Tibial nerve (tissue), 4 donors: ENCODE data around the gene NIPAL3. TPM values are rescaled to one million over a fixed set of nuclear protein-coding genes. Genes with fewer than 3 reads are reported as not detected.

Source experiments
- DNase-seq, 2 donors: peaks; one replicate each; pipeline ENCODE4 v3.0.0-alpha.2; 2019; ENCODE audit warnings: low spot score in 2 of 2
- H3K27ac ChIP-seq, 4 donors: fragments of 200-600 bp; sonication (generic) in 3 of 4; one replicate each; pipeline ENCODE4 v1.5.1; 2017 to 2019; ENCODE audit warnings: mild to moderate bottlenecking in 1 of 4
- H3K27me3 ChIP-seq, 2 donors: fragments of 200-600 bp; sonication (generic) in 1 of 2; one replicate each; pipeline versions ENCODE4 v1.5.1 to v1.6.0; 2017 to 2019
- H3K36me3 ChIP-seq, 3 donors: fragments of 200-600 bp; sonication (generic); one replicate each; pipeline ENCODE4 v1.5.1; 2018 to 2019
- H3K4me1 ChIP-seq, 4 donors: fragments of 200-600 bp; sonication (generic) in 3 of 4; one replicate each; pipeline ENCODE4 v1.5.1; 2017 to 2019
- H3K4me3 ChIP-seq, 4 donors: fragments of 200-600 bp; sonication (generic) in 3 of 4; one replicate each; pipeline ENCODE4 v1.5.1; 2017 to 2019; ENCODE audit warnings: mild to moderate bottlenecking in 1 of 4, moderate library complexity in 1 of 4
- H3K9me3 ChIP-seq, 4 donors: fragments of 200-600 bp; sonication (generic) in 3 of 4; one replicate each; pipeline ENCODE4 v1.5.1; 2017 to 2019
- EP300 ChIP-seq, 2 donors: sonication (generic); formaldehyde crosslinking; IDR thresholded peaks; one replicate each; pipeline ENCODE4 v1.6.1; 2017; ENCODE audit warnings: antibody characterized with exemption in 2 of 2, mild to moderate bottlenecking in 1 of 2
- POLR2A ChIP-seq, 2 donors: fragments of 450-650 bp; IDR thresholded peaks; one replicate each; pipeline ENCODE4 v1.6.1; 2017; ENCODE audit warnings: antibody characterized with exemption in 2 of 2, mild to moderate bottlenecking in 2 of 2, moderate library complexity in 2 of 2
- WGBS, 2 donors: methylation state at CpG; one replicate each; pipeline ENCODE4 v1.1.5; 2018; 5-methylcytosine and 5-hydroxymethylcytosine counted together
- total RNA-seq, 4 donors: library from RNA; depleted of rRNA; stranded (reverse); fragments of >200 nt; gene quantifications; one replicate each; pipeline ENCODE4 v1.1.0, GENCODE V29; 2016
- TF ChIP-seq, protein P1 (sequence below), 5 experiments: fragments of 200-600 bp in 3 of 5; fragments of 450-650 bp in 2 of 5; sonication (generic) in 3 of 5; IDR thresholded peaks; one replicate each; pipeline ENCODE4 v1.5.1; 2016 to 2019; ENCODE audit warnings: antibody characterized with exemption in 5 of 5, mild to moderate bottlenecking in 3 of 5, moderate library complexity in 2 of 5

NIPAL3 gene
- 10 to 100 TPM; 16.5 to 41.1 (median 30.1) TPM for total RNA-seq

DNA sequence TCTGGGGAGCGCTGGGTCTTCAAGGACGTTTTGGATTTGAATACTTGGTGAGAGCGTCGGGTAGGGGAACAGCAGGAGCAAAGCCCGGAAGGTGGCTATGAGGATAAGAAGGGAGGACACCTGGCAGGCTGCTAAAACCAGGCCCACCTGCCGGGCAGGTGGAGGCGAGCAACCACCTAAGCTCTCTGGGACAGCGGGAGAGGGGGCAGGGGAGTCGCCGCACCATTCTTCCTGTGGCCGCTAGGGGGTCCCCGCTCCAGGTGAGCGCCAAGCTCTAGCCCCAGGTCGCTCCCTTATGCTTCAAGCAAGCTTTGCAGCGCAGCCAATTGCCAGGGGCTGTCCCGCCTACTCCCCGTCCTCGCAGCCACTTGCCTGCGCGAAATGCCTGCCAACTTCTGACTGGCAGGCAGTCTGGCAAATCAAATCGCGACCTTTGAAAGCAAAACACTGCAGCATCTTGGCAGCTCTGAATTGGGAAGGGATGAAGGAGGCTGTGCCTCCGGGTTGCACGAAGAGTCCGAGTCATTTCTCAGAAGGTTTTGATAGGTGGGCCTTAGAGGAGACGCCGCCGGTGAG lies at the start of gene NIPAL3:
Gene NIPAL3 (plus strand): TSS at position 469 of the 576 bp plus-strand sequence. CDS start 3,746 bp downstream, outside the sequence.
- H3K9me3 ChIP-seq, result no peaks in the 10 kb centered on the region
- H3K36me3 ChIP-seq, result no peaks in the 10 kb centered on the region
- 3 to 6% methylated on average over 20 to 28 of the region's 28 CpGs for WGBS, 2 donors
- peak within 1 kb of the TSS; percentile 46 to 71 (median 64) for H3K4me3 ChIP-seq
- no peaks in the 10 kb centered on the region for H3K27me3 ChIP-seq
- DNase-seq, result peak; percentile 90 to 98
- peaks cover 0 to 47% (median 19%) of the 10 kb centered on the region in 4 donors for H3K4me1 ChIP-seq
- H3K27ac ChIP-seq, result peak within 1 kb of the TSS in 2 of 4 donors; percentile 46 to 49
- TF ChIP-seq, protein P1, sequence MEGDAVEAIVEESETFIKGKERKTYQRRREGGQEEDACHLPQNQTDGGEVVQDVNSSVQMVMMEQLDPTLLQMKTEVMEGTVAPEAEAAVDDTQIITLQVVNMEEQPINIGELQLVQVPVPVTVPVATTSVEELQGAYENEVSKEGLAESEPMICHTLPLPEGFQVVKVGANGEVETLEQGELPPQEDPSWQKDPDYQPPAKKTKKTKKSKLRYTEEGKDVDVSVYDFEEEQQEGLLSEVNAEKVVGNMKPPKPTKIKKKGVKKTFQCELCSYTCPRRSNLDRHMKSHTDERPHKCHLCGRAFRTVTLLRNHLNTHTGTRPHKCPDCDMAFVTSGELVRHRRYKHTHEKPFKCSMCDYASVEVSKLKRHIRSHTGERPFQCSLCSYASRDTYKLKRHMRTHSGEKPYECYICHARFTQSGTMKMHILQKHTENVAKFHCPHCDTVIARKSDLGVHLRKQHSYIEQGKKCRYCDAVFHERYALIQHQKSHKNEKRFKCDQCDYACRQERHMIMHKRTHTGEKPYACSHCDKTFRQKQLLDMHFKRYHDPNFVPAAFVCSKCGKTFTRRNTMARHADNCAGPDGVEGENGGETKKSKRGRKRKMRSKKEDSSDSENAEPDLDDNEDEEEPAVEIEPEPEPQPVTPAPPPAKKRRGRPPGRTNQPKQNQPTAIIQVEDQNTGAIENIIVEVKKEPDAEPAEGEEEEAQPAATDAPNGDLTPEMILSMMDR (IDR thresholded peaks at IDR 0.05), result peak; percentile 30 to 78 (median 67)
- TF ChIP-seq POLR2A (IDR thresholded peaks at IDR 0.05) (peak in 1 of 2 donors; percentile 53), EP300 (IDR thresholded peaks at IDR 0.05) (peak in 1 of 2 donors; percentile 64)

DNA sequence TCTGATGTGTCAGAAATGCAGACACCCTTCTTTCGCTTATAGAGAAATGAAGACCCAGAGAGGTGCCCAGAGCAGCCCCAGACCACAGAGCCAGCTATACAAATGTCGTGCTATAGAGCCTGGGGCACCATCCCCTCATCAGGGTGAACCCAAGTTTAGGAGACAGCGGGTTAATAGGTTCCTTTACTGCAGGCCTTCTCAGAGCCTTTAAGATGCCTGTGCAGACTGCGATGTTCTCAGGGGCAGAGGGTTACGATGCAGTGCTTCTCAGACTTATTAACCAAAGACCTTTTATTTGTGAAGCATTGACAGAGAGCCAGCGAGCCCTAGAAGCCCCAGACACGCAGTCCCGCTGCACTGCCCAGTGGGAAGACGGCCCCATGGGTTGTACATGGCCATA lies 48.9 kb upstream of the NIPAL3 start:
- H3K27me3 ChIP-seq, result no peaks in the 10 kb centered on the region
- H3K27ac ChIP-seq, result no peak overlapping the region
- DNase-seq, result no peak
- no peaks in the 10 kb centered on the region for H3K9me3 ChIP-seq
- TF ChIP-seq POLR2A (IDR thresholded peaks at IDR 0.05) (no peak), EP300 (IDR thresholded peaks at IDR 0.05) (no peak)
- TF ChIP-seq, protein P1 (IDR thresholded peaks at IDR 0.05), result no peak
- WGBS, 2 donors, result 87 to 92% methylated on average over 9 of the region's 9 CpGs
- H3K4me3 ChIP-seq, result no peak overlapping the region
- H3K4me1 ChIP-seq, result peaks cover 0 to 12% (median 0%) of the 10 kb centered on the region in 4 donors
- peaks cover 0 to 9% (median 0%) of the 10 kb centered on the region in 3 donors for H3K36me3 ChIP-seq

DNA sequence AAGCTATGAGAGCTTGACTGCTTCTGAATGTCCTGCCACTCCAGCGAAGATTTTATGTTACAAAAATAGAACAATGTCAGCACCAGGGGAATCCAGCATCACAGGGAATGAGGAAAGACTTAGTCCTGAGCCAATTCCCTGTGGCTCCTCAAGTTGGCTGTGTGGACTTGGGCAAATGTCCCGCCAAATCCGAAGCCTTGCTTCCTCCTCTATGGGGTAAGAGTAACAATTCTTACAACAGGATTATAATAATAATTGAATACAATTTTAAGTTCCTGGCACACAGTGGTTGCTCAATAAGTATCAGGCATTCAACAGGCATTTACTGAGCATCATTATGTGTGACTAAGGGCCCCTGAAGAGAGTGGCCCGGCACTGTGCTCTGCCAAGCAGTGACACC lies 46.4 kb upstream of the NIPAL3 start:
- WGBS, 2 donors, result 78 to 80% methylated on average over 4 of the region's 4 CpGs
- TF ChIP-seq, protein P1 (IDR thresholded peaks at IDR 0.05), result no peak
- TF ChIP-seq EP300 (IDR thresholded peaks at IDR 0.05), result peak in 1 of 2 donors; percentile 72
- peaks cover 0 to 12% (median 0%) of the 10 kb centered on the region in 4 donors for H3K4me1 ChIP-seq
- DNase-seq, result peak; percentile 22 to 58
- H3K27ac ChIP-seq, result peak overlapping the region in 1 of 4 donors; percentile 41
- H3K27me3 ChIP-seq, result no peaks in the 10 kb centered on the region
- H3K36me3 ChIP-seq, result peaks cover 0 to 29% (median 0%) of the 10 kb centered on the region in 3 donors
- H3K9me3 ChIP-seq, result no peaks in the 10 kb centered on the region
- H3K4me3 ChIP-seq, result no peak overlapping the region

DNA sequence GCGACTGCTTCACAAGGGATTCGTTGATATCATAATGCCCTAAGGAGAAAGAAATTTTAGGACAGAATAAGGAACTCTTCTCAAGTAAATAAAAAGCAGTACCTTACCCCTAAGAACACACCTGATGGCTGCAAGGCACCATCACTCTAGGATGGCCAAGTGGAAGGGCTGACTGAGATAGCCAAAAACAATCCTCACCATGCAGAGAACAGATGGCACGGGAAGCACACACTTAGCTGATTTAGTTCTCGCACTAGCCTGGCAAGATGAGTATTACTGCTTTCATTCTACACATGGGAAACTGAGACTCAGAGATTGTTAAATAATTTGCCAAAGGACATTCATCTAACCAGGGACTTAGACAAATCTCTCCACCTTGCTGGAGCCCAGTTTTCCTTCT lies 45.8 kb upstream of the NIPAL3 start:
- Histone ChIP-seq H3K9me3 (no peaks in the 10 kb centered on the region), H3K4me1 (peaks cover 0 to 11% (median 0%) of the 10 kb centered on the region in 4 donors), H3K36me3 (peaks cover 0 to 29% (median 0%) of the 10 kb centered on the region in 3 donors), H3K27ac (peak overlapping the region in 1 of 4 donors; percentile 3), H3K4me3 (no peak overlapping the region), H3K27me3 (no peaks in the 10 kb centered on the region)
- TF ChIP-seq, protein P1 (IDR thresholded peaks at IDR 0.05), result no peak
- DNase-seq, result no peak
- 87 to 90% methylated on average over 4 of the region's 4 CpGs for WGBS, 2 donors

DNA sequence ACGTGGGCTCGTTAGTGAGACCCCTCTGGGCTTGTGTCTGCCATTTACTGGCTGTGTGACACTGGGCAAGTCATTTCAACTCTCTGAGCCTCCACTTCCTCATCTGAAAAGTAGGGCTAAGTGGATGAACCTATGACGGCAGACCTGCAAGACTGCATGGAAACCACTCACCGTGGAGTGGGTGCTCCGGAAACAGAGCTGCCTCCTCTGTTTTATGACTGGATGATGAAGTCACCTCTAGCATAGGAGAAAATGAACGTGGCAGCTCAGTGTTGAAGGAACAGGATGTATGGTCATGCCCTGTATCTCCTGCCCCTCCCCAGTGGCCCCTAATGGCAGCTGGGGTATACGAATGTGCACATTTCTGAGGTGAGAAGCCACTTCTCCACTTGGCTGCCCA lies 42.6 kb upstream of the NIPAL3 start:
- TF ChIP-seq EP300 (IDR thresholded peaks at IDR 0.05) (no peak), POLR2A (IDR thresholded peaks at IDR 0.05) (no peak)
- TF ChIP-seq, protein P1 (IDR thresholded peaks at IDR 0.05), result no peak
- Histone ChIP-seq H3K27ac (no peak overlapping the region), H3K27me3 (no peaks in the 10 kb centered on the region), H3K4me3 (no peak overlapping the region), H3K4me1 (peaks cover 0 to 3% (median 0%) of the 10 kb centered on the region in 4 donors), H3K9me3 (no peaks in the 10 kb centered on the region), H3K36me3 (peaks cover 0 to 40% (median 0%) of the 10 kb centered on the region in 3 donors)
- DNase-seq, result no peak
- WGBS, 2 donors, result 86% methylated on average over 7 of the region's 7 CpGs
